ENCODE results near the gene SPOPL. TPM values are rescaled to one million over a fixed set of nuclear protein-coding genes. Genes with fewer than 3 reads are reported as not detected.

SPOPL gene
- total and polyA plus RNA-seq, 10 of the 15 experiments (the other 5 are each of a cell fraction or from before 2014, with no cell fraction given): 4.0 to 25.0 (median 11.5) TPM

- ChIA-PET RAD21 (ENCODE audit: unreplicated experiment) (no interaction called here), SMC1A (ENCODE audit: uncharacterized antibody, unreplicated experiment) (interaction anchor here (0.8 kb wide), 1 partner anchor 19 kb away, joined by 3 read pairs; no protein-coding TSS in a partner anchor), POLR2A (no interaction called here), CTCF (no interaction called here)
- no peak for DNase-seq (ENCODE audit: low read depth, low spot score)
- Histone ChIP-seq H3K9ac (ENCODE audit: control insufficient read depth, insufficient read depth, low read length) (no peak overlapping the region), H3K27me3 (replicated peaks in 1 of 2; ENCODE audit: control insufficient read depth in 2 of 2, insufficient read depth in 2 of 2, low read length in 1 of 2) (no peaks in the 10 kb centered on the region), H3K4me2 (ENCODE audit: control insufficient read depth, insufficient read depth) (no peak overlapping the region), H2AFZ (ENCODE audit: control insufficient read depth, low read depth, low read length) (no peak overlapping the region), H4K20me1 (ENCODE audit: control insufficient read depth, insufficient read depth) (no peaks in the 10 kb centered on the region), H3K27ac (ENCODE audit: control insufficient read depth, insufficient read depth) (no peak overlapping the region), H3K79me2 (ENCODE audit: control insufficient read depth, insufficient read depth, low read length) (no peaks in the 10 kb centered on the region), H3K4me3 (no peak overlapping the region), H3K9me3 (replicated peaks; ENCODE audit: control insufficient read depth, insufficient read depth, low read length) (no peaks in the 10 kb centered on the region), H3K36me3 (ENCODE audit: control insufficient read depth in 2 of 2, insufficient read depth in 2 of 2, low read length in 1 of 2) (no peaks in the 10 kb centered on the region), H3K4me1 (ENCODE audit: control insufficient read depth, insufficient read depth, low read length) (no peaks in the 10 kb centered on the region)
- FAIRE-seq: no peak
- 65% methylated on average over 2 of the region's 2 CpGs for WGBS (ENCODE audit: insufficient coverage, insufficient replicate concordance, low lambda C conversion rate, missing lambda C conversion rate)
- no TSS peak for BruUV-seq (replicated peaks)
- in situ Hi-C loops (cut with MboI): no loop called here
- no peak for TF ChIP-seq ZZZ3 (IDR thresholded peaks at IDR 0.05; ENCODE audit: control insufficient read depth, insufficient read length, low read depth)
- no peak for TF ChIP-seq ZNF622 (IDR thresholded peaks at IDR 0.05)
- TF ChIP-seq NFYB (IDR thresholded peaks at IDR 0.05; ENCODE audit: insufficient read depth, low read depth, low read length): no peak
- TF ChIP-seq ZNF207 (IDR thresholded peaks at IDR 0.05; ENCODE audit: borderline replicate concordance): no peak
- no peak for TF ChIP-seq BHLHE40 (IDR thresholded peaks at IDR 0.05; ENCODE audit: borderline replicate concordance in 1 of 2, low read depth in 2 of 2, low read length in 1 of 2)
- no peak for TF ChIP-seq ZNF217 (IDR thresholded peaks at IDR 0.05)
- no peak for TF ChIP-seq TAF1 (IDR thresholded peaks at IDR 0.05; ENCODE audit: borderline replicate concordance, low read depth, low read length)
- TF ChIP-seq NFXL1 (IDR thresholded peaks at IDR 0.05; ENCODE audit: borderline replicate concordance): no peak
- no peak for TF ChIP-seq CHD1 (IDR thresholded peaks at IDR 0.05; ENCODE audit: low read depth, low read length)
- no peak for TF ChIP-seq KDM1A (IDR thresholded peaks at IDR 0.05; ENCODE audit: borderline replicate concordance)
- TF ChIP-seq SMAD5 (IDR thresholded peaks at IDR 0.05; ENCODE audit: low read depth): no peak
- no peak for ATAC-seq
- intact Hi-C loops (cut with micrococcal nuclease; ENCODE audit: unreplicated experiment): no loop called here
These were observed 46.8 kb upstream of the SPOPL start for GRCh38 chr2:138454761-138455160.
